LoVo (cell line): ENCODE results near the gene HRG.

Experiments
- DNase-seq: peaks from one replicate; pipeline ENCODE4 v3.0.0-alpha.2; 2016; ENCODE audit warnings: low spot score

Gene HRG

GRCh38 chr3:186637686-186638085 is 28.1 kb upstream of the HRG start:
- DNase-seq: no peak

GRCh38 chr3:186638259-186638658 is 27.6 kb upstream of the HRG start:
- DNase-seq: no peak

- no peak for DNase-seq
These were observed 25.9 kb upstream of the HRG start, which contains the start of gene FETUB for GRCh38 chr3:186639778-186640472. TSS of gene FETUB (plus strand) at chr3:186640399. CDS start at chr3:186640461, 62 bp downstream.

GRCh38 chr3:186640473-186640818 is 25.4 kb upstream of the HRG start:
- peak; percentile 9 for DNase-seq

- DNase-seq: no peak
These were observed 24.9 kb upstream of the HRG start for GRCh38 chr3:186640929-186641328.

GRCh38 chr3:186642014-186642413 is 23.8 kb upstream of the HRG start:
- DNase-seq: no peak

- DNase-seq: no peak
These were observed 22.3 kb upstream of the HRG start for GRCh38 chr3:186643493-186643892.

GRCh38 chr3:186644683-186645082 is 21.1 kb upstream of the HRG start:
- DNase-seq: no peak

GRCh38 chr3:186646106-186646505 is 19.7 kb upstream of the HRG start:
- DNase-seq: no peak

- no peak for DNase-seq
These were observed 19.0 kb upstream of the HRG start for GRCh38 chr3:186646841-186647240.

- DNase-seq: no peak
These were observed 17.0 kb upstream of the HRG start for GRCh38 chr3:186648851-186649250.

GRCh38 chr3:186651678-186652215 is 14.1 kb upstream of the HRG start:
- DNase-seq: no peak

GRCh38 chr3:186653080-186653707 is 12.6 kb upstream of the HRG start:
- no peak for DNase-seq

- no peak for DNase-seq
These were observed 11.8 kb upstream of the HRG start for GRCh38 chr3:186653984-186654383.

GRCh38 chr3:186663361-186664118 is 2.3 kb upstream of the HRG start:
- DNase-seq: no peak

GRCh38 chr3:186664119-186664495 is 1.7 kb upstream of the HRG start:
- no peak for DNase-seq

GRCh38 chr3:186664506-186664905 is 1.3 kb upstream of the HRG start:
- DNase-seq: no peak

- DNase-seq: no peak
These were observed 2.6 kb downstream of the HRG start for GRCh38 chr3:186668426-186668825.

- DNase-seq: peak; percentile 18
These were observed 3.7 kb downstream of the HRG start for GRCh38 chr3:186669378-186670084.

GRCh38 chr3:186670155-186670554 is 4.3 kb downstream of the HRG start:
- no peak for DNase-seq

- DNase-seq: no peak
These were observed 5.2 kb downstream of the HRG start for GRCh38 chr3:186671051-186671450.

GRCh38 chr3:186678604-186679003 is 12.8 kb downstream of the HRG start:
- no peak for DNase-seq
